Renal cortex interstitium (tissue), 11 donors: ENCODE data around the gene SNX19. TPM values are rescaled to one million over a fixed set of nuclear protein-coding genes. Genes with fewer than 3 reads are reported as not detected.

ENCODE experiments used
- DNase-seq, 11 donors: peaks; one replicate each; pipeline ENCODE4 v3.0.0-alpha.2; 2013; ENCODE audit warnings: low read depth in 9 of 11, low spot score in 4 of 11; ENCODE audit errors: extremely low read depth in 1 of 11
- polyA plus RNA-seq, 3 donors: library from polyadenylated mRNA; unstranded; fragments of 120-200 nt; gene quantifications; one replicate each; pipeline ENCODE4 v1.2.1, GENCODE V29; 2013; ENCODE audit not compliant: insufficient read length in 3 of 3

The SNX19 gene
- polyA plus RNA-seq, 3 donors = 50.2 to 55.9 (median 50.2) TPM

GRCh38 chr11:130909650-130910049 is 6.6 kb downstream of the SNX19 start:
- DNase-seq = no peak

GRCh38 chr11:130908770-130909625 is 7.3 kb downstream of the SNX19 start:
- DNase-seq = no peak

GRCh38 chr11:130908061-130908460 is 8.2 kb downstream of the SNX19 start:
- DNase-seq = no peak

- no peak for DNase-seq
These were observed 9.1 kb downstream of the SNX19 start for GRCh38 chr11:130907229-130907628.

- DNase-seq = no peak
These were observed 9.7 kb downstream of the SNX19 start for GRCh38 chr11:130906616-130907015.

GRCh38 chr11:130905512-130905911 is 10.8 kb downstream of the SNX19 start:
- DNase-seq = no peak

- DNase-seq = no peak
These were observed 11.9 kb downstream of the SNX19 start for GRCh38 chr11:130904380-130904779.

- DNase-seq = no peak
These were observed 13.9 kb downstream of the SNX19 start for GRCh38 chr11:130902380-130902779.

GRCh38 chr11:130899106-130899505 is 17.2 kb downstream of the SNX19 start:
- DNase-seq = no peak

- DNase-seq = peak in 9 of 11 donors; percentile 55 to 87 (median 73)
These were observed 18.8 kb downstream of the SNX19 start for GRCh38 chr11:130897262-130898182.

GRCh38 chr11:130894322-130895025 is 21.8 kb downstream of the SNX19 start:
- DNase-seq = peak in 9 of 11 donors; percentile 47 to 81 (median 64)

GRCh38 chr11:130892861-130893260 is 23.4 kb downstream of the SNX19 start:
- DNase-seq = no peak

GRCh38 chr11:130891326-130891725 is 25.0 kb downstream of the SNX19 start:
- no peak for DNase-seq

- DNase-seq = no peak
These were observed 26.1 kb downstream of the SNX19 start for GRCh38 chr11:130890039-130890745.

- no peak for DNase-seq
These were observed 27.5 kb downstream of the SNX19 start for GRCh38 chr11:130888790-130889189.

GRCh38 chr11:130886704-130887103 is 29.6 kb downstream of the SNX19 start:
- DNase-seq = no peak

- no peak for DNase-seq
These were observed 34.1 kb downstream of the SNX19 start for GRCh38 chr11:130882138-130882551.

GRCh38 chr11:130881475-130882137 is 34.7 kb downstream of the SNX19 start:
- no peak for DNase-seq
